HepG2 (cell line): ENCODE results near the gene CELF5. TPM values are rescaled to one million over a fixed set of nuclear protein-coding genes. Genes with fewer than 3 reads are reported as not detected.

Experiments used
- ATAC-seq: fragments of 200-7000 bp; cut with Tn5 transposase; 3 replicates; pipeline ENCODE4 v1.9.1; 2020; ENCODE audit warnings: mild to moderate bottlenecking, moderate library complexity
- BruUV-seq: library from RNA; stranded (reverse); fragments of 400-500 nt; replicated peaks from 2 replicates; lab custom pipeline; 2021; lab: Mats Ljungman, UMichigan
- CTCF ChIA-PET: fragments of 300-600 bp; formaldehyde crosslinking; extraction: SDS; loops from one replicate; lab custom pipeline; 2021; ENCODE audit warnings: low total read pairs, inconsistent platforms, low intra/inter-chr PET ratio; lab: Yijun Ruan, JAX
- POLR2A ChIA-PET: fragments of 350-600 bp; sonication (Branson Sonifier 250); formaldehyde crosslinking; loops from one replicate; lab custom pipeline; 2020; ENCODE audit warnings: antibody characterized with exemption, inconsistent platforms; lab: Yijun Ruan, JAX
- DNase-seq: peaks from one replicate; pipeline ENCODE4 v3.0.0-alpha.2; 2015; ENCODE audit warnings: low spot score
- FAIRE-seq: peaks from 3 replicates; lab custom pipeline; 2011; peaks lifted over from hg19 to GRCh38; lab: Jason Lieb, UNC
- H2AFZ ChIP-seq: one replicate; pipeline ENCODE4 v1.6.1; 2011; ENCODE audit warnings: low read length, inconsistent platforms
- H3K27ac ChIP-seq: fragments of 300-600 bp; 3 replicates; pipeline ENCODE4 v1.8.0; 2011; ENCODE audit warnings: mixed run types, mild to moderate bottlenecking, mixed read lengths, low read length, inconsistent platforms; ENCODE audit not compliant: insufficient read depth; ENCODE audit errors: extremely low read length
- H3K27me3 ChIP-seq, 2 experiments: fragments of 200-600 bp in 1 of 2; 2 replicates in 1 of 2; 3 replicates in 1 of 2; pipeline versions ENCODE4 v1.6.0 to v1.8.0; 2011; ENCODE audit warnings: low read length in 2 of 2, mild to moderate bottlenecking in 2 of 2, moderate library complexity in 2 of 2, inconsistent platforms in 1 of 2; ENCODE audit not compliant: insufficient read depth in 2 of 2, control insufficient read depth in 1 of 2
- H3K36me3 ChIP-seq, 2 experiments: fragments of 200-600 bp in 1 of 2; replicated peaks in 1 of 2; 2 replicates in 1 of 2; 3 replicates in 1 of 2; pipeline versions ENCODE4 v1.5.1 to v1.8.0; 2011; ENCODE audit warnings: low read length in 2 of 2, inconsistent platforms in 1 of 2; ENCODE audit not compliant: insufficient read depth in 2 of 2, control insufficient read depth in 1 of 2
- H3K4me1 ChIP-seq: 2 replicates; pipeline ENCODE4 v1.5.1; 2012; ENCODE audit warnings: low read length, inconsistent platforms; ENCODE audit not compliant: insufficient read depth
- H3K4me2 ChIP-seq: 2 replicates; pipeline ENCODE4 v1.6.0; 2011; ENCODE audit warnings: low read depth, low read length, inconsistent platforms
- H3K4me3 ChIP-seq, 3 experiments: fragments of 200-600 bp in 1 of 3; sonication (generic), shearing (Covaris generic) in 1 of 3; replicated peaks in 1 of 3; 2 replicates each; pipeline ENCODE4 v1.5.1; 2011 to 2016; ENCODE audit warnings: low read length in 3 of 3, inconsistent platforms in 2 of 3, low read depth in 2 of 3, mild to moderate bottlenecking in 2 of 3, control low read depth in 1 of 3, mixed read lengths in 1 of 3; ENCODE audit not compliant: insufficient read depth in 1 of 3
- H3K79me2 ChIP-seq: one replicate; pipeline ENCODE4 v1.6.1; 2011; ENCODE audit warnings: low read length, inconsistent platforms; ENCODE audit not compliant: insufficient read depth
- H3K9ac ChIP-seq: 2 replicates; pipeline ENCODE4 v1.6.0; 2011; ENCODE audit warnings: mild to moderate bottlenecking, low read depth, low read length, inconsistent platforms; ENCODE audit not compliant: insufficient read depth
- H3K9me3 ChIP-seq: 2 replicates; pipeline ENCODE4 v1.5.1; 2012; ENCODE audit warnings: mild to moderate bottlenecking, low read length
- H4K20me1 ChIP-seq: 2 replicates; pipeline ENCODE4 v1.6.0; 2011; ENCODE audit warnings: inconsistent platforms, mild to moderate bottlenecking, low read length, moderate library complexity; ENCODE audit not compliant: insufficient read depth
- EEA1 ChIP-seq: sonication (generic); formaldehyde crosslinking; IDR thresholded peaks from 2 replicates; pipeline ENCODE4 v1.5.1; 2020; ENCODE audit warnings: mild to moderate bottlenecking, missing genetic modification reagents, borderline replicate concordance
- FOXP4 ChIP-seq: sonication (generic); formaldehyde crosslinking; IDR thresholded peaks from 2 replicates; pipeline ENCODE4 v1.4.0; 2020; ENCODE audit warnings: missing genetic modification reagents
- WGBS: methylation state at CpG from one replicate; pipeline ENCODE4 v1.1.6; 2017; ENCODE audit warnings: low lambda C conversion rate; 5-methylcytosine and 5-hydroxymethylcytosine counted together
- in situ Hi-C: cut with HindIII; loops from 2 replicates; pipeline ENCODE4 v1.10.0; 2017; ENCODE audit warnings: low pct_unique_long_range_greater_than_20kb; ENCODE audit not compliant: extremely low pct_ligation_motif_present
- intact Hi-C: fragments of 100-400 bp; cut with micrococcal nuclease; formaldehyde crosslinking; loops from one replicate; pipeline ENCODE4 v1.10.0; 2022; ENCODE audit not compliant: unreplicated experiment
- polyA plus RNA-seq, 8 experiments: library from polyadenylated mRNA; depleted of rRNA in 3 of 8; stranded (reverse) in 7 of 8; unstranded in 1 of 8; fragments of >200 nt; fragmentation: Illumina TruSeq in 4 of 8; extraction: Trizol in 4 of 8; gene quantifications; 2 replicates each; pipeline versions ENCODE4 v1.2.1 to v1.2.3, GENCODE V29; 2011 to 2016; ENCODE audit warnings: low read depth in 4 of 8, missing spikeins in 1 of 8, mixed read lengths in 1 of 8; ENCODE audit not compliant: insufficient read depth in 1 of 8
- total RNA-seq, 5 experiments: library from RNA; depleted of rRNA; stranded (reverse); fragments of >200 nt; fragmentation: Illumina TruSeq; extraction: Trizol; gene quantifications; 2 replicates each; pipeline ENCODE4 v1.2.3, GENCODE V29; 2016; ENCODE audit warnings: low read depth in 1 of 5
- TF ChIP-seq, protein P1 (sequence below): sonication (generic); formaldehyde crosslinking; IDR thresholded peaks from 2 replicates; pipeline ENCODE4 v1.5.0; 2020; ENCODE audit warnings: missing genetic modification reagents, mild to moderate bottlenecking, borderline replicate concordance
- TF ChIP-seq, protein P2 (sequence below), 2 experiments: fragments of 450-650 bp in 1 of 2; sonication (generic) in 1 of 2; formaldehyde crosslinking in 1 of 2; IDR thresholded peaks; 2 replicates each; pipeline versions ENCODE4 v1.6.1 to v1.8.0; 2016 to 2022; ENCODE audit warnings: antibody characterized with exemption in 1 of 2, mild to moderate bottlenecking in 1 of 2, missing genetic modification reagents in 1 of 2

Gene CELF5
- total and polyA plus RNA-seq, 2 of the 13 experiments (the other 11 are each of a cell fraction or from before 2014, with no cell fraction given), result 0.31 to 0.84 TPM

- peaks cover 0 to 10% of the 10 kb centered on the region in 2 experiments; a peak in 4 of 5 replicates for H3K27me3 ChIP-seq
- DNase-seq (no peak), ATAC-seq (no peak), FAIRE-seq (no peak)
- no peak overlapping the region for H3K4me2 ChIP-seq
- no peak overlapping the region for H3K27ac ChIP-seq
- WGBS, result 9% methylated on average over 4 of the region's 4 CpGs
- CTCF ChIA-PET, result no interaction called here
- no peaks in the 10 kb centered on the region for H3K36me3 ChIP-seq
- POLR2A ChIA-PET, result no interaction called here
- no peaks in the 10 kb centered on the region for H3K79me2 ChIP-seq
- no TSS peak for BruUV-seq
- no peaks in the 10 kb centered on the region for H4K20me1 ChIP-seq
- intact Hi-C loops (no loop called here), in situ Hi-C loops (no loop called here)
- no peak overlapping the region for H2AFZ ChIP-seq
- H3K9ac ChIP-seq, result no peak overlapping the region
- H3K9me3 ChIP-seq, result no peaks in the 10 kb centered on the region
- TF ChIP-seq, protein P1, sequence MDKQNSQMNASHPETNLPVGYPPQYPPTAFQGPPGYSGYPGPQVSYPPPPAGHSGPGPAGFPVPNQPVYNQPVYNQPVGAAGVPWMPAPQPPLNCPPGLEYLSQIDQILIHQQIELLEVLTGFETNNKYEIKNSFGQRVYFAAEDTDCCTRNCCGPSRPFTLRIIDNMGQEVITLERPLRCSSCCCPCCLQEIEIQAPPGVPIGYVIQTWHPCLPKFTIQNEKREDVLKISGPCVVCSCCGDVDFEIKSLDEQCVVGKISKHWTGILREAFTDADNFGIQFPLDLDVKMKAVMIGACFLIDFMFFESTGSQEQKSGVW (CRISPR knock-in tag), result no peak
- no peak for TF ChIP-seq EEA1 (CRISPR knock-in tag)
- H3K4me3 ChIP-seq, result no peak overlapping the region
- H3K4me1 ChIP-seq, result peaks cover 31% of the 10 kb centered on the region
These were observed 108.6 kb downstream of the CELF5 start for GRCh38 chr19:3333020-3333583.

- Histone ChIP-seq H4K20me1 (no peaks in the 10 kb centered on the region), H3K27me3 (peaks cover 0 to 10% of the 10 kb centered on the region in 2 experiments; a peak in 4 of 5 replicates), H2AFZ (no peak overlapping the region), H3K27ac (no peak overlapping the region), H3K9me3 (no peaks in the 10 kb centered on the region), H3K36me3 (no peaks in the 10 kb centered on the region), H3K79me2 (no peaks in the 10 kb centered on the region), H3K4me3 (no peak overlapping the region), H3K9ac (no peak overlapping the region), H3K4me2 (no peak overlapping the region), H3K4me1 (peaks cover 34% of the 10 kb centered on the region)
- ChIA-PET CTCF (no interaction called here), POLR2A (no interaction called here)
- WGBS, result 47% methylated on average over 8 of the region's 8 CpGs
- no peak for ATAC-seq
- no TSS peak for BruUV-seq
- in situ Hi-C loops, result no loop called here
- intact Hi-C loops, result no loop called here
- FAIRE-seq, result no peak
- DNase-seq, result no peak
- no peak for TF ChIP-seq FOXP4 (CRISPR knock-in tag)
- TF ChIP-seq, protein P2, sequence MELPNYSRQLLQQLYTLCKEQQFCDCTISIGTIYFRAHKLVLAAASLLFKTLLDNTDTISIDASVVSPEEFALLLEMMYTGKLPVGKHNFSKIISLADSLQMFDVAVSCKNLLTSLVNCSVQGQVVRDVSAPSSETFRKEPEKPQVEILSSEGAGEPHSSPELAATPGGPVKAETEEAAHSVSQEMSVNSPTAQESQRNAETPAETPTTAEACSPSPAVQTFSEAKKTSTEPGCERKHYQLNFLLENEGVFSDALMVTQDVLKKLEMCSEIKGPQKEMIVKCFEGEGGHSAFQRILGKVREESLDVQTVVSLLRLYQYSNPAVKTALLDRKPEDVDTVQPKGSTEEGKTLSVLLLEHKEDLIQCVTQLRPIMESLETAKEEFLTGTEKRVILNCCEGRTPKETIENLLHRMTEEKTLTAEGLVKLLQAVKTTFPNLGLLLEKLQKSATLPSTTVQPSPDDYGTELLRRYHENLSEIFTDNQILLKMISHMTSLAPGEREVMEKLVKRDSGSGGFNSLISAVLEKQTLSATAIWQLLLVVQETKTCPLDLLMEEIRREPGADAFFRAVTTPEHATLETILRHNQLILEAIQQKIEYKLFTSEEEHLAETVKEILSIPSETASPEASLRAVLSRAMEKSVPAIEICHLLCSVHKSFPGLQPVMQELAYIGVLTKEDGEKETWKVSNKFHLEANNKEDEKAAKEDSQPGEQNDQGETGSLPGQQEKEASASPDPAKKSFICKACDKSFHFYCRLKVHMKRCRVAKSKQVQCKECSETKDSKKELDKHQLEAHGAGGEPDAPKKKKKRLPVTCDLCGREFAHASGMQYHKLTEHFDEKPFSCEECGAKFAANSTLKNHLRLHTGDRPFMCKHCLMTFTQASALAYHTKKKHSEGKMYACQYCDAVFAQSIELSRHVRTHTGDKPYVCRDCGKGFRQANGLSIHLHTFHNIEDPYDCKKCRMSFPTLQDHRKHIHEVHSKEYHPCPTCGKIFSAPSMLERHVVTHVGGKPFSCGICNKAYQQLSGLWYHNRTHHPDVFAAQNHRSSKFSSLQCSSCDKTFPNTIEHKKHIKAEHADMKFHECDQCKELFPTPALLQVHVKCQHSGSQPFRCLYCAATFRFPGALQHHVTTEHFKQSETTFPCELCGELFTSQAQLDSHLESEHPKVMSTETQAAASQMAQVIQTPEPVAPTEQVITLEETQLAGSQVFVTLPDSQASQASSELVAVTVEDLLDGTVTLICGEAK (IDR thresholded peaks at IDR 0.05), result no peak
- TF ChIP-seq, protein P2 (CRISPR knock-in tag; IDR thresholded peaks at IDR 0.05), result no peak
These were observed 109.2 kb downstream of the CELF5 start for GRCh38 chr19:3333662-3334061.
